Esophagus squamous epithelium (tissue), 4 donors: Measurements from ENCODE around the gene SKA2.

Experiments
- POLR2A ChIP-seq, 4 donors: fragments of 450-650 bp; IDR thresholded peaks; one replicate each; pipeline ENCODE4 v1.6.1; 2017; ENCODE audit warnings: antibody characterized with exemption in 4 of 4, mild to moderate bottlenecking in 4 of 4, moderate library complexity in 3 of 4
- TF ChIP-seq, protein P1 (sequence below), 6 experiments: fragments of 450-650 bp in 4 of 6; fragments of 200-600 bp in 2 of 6; sonication (generic) in 2 of 6; IDR thresholded peaks; one replicate each; pipeline ENCODE4 v1.5.1; 2016 to 2019; ENCODE audit warnings: antibody characterized with exemption in 6 of 6, mild to moderate bottlenecking in 4 of 6, moderate library complexity in 4 of 6

DNA sequence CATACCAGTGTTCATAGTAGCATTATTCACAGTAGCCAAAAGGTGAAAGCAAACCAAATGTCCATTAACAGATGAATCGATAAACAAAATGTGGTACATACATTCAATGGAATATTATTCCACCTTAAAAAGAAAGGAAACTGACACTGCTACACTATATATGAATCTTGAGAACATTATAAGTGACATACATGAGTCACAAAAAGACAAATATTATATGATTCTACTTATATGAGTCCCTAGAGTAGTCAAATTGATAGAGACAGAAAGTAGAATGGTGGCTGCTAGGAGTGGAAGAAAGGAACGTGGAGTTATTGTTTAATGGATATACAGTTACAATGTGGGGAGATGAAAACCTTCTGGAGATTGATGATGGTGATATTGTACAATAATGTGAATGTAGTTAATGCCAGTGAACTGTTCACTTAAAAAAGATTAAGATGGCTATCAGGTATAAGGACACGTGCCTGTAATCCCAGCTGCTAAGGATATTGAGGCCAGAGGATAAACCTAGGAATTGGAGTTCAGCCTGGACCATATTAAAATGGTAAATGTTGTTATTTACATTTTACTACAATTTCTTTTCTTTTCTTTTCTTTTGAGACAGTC lies 28.1 kb downstream of the SKA2 start:
- TF ChIP-seq, protein P1, sequence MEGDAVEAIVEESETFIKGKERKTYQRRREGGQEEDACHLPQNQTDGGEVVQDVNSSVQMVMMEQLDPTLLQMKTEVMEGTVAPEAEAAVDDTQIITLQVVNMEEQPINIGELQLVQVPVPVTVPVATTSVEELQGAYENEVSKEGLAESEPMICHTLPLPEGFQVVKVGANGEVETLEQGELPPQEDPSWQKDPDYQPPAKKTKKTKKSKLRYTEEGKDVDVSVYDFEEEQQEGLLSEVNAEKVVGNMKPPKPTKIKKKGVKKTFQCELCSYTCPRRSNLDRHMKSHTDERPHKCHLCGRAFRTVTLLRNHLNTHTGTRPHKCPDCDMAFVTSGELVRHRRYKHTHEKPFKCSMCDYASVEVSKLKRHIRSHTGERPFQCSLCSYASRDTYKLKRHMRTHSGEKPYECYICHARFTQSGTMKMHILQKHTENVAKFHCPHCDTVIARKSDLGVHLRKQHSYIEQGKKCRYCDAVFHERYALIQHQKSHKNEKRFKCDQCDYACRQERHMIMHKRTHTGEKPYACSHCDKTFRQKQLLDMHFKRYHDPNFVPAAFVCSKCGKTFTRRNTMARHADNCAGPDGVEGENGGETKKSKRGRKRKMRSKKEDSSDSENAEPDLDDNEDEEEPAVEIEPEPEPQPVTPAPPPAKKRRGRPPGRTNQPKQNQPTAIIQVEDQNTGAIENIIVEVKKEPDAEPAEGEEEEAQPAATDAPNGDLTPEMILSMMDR (IDR thresholded peaks at IDR 0.05) = no peak
- no peak for TF ChIP-seq POLR2A (IDR thresholded peaks at IDR 0.05)
